Cardiac septum (tissue), 1 donor: ENCODE measurements around the gene CDK14. TPM values are rescaled to one million over a fixed set of nuclear protein-coding genes. Genes with fewer than 3 reads are reported as not detected.

Experiments
- DNase-seq: peaks from one replicate; pipeline ENCODE4 v3.0.0-alpha.2; 2020; ENCODE audit warnings: low spot score
- intact Hi-C: fragments of 100-400 bp; cut with DNase I; formaldehyde crosslinking; loops from one replicate; pipeline ENCODE4 v1.14.0; 2022
- total RNA-seq: library from RNA; stranded (reverse); fragmentation: NEBNext Ultra II Directional; extraction: Animal tissue kit (Norgen Biotek cat#: 25700); gene quantifications from one replicate; pipeline ENCODE4 v1.2.1, GENCODE V29; 2021
- donor health status: DM: no; HTN: no; CAD: no.

The CDK14 gene
- total RNA-seq, 1 donor from 2014 or later: 25.7 TPM

DNA sequence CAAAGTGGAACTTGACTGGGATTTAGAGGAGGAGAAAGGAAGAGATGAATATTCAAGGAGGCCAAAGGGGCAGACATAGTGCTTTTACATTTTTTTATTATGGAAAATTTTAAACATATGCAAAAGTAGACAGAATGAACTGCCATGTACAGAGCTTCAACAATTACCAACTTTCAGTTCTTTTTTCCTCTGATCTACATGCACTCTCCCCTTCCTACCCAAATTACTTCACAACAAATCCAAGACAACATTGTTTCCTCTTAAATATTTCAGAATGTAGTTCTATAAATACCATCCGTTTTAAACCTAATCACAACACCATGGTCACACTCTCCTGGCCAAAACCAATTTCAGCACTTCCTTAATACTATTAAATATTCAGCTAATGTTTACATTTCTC lies 584.6 kb downstream of the CDK14 start:
- DNase-seq: no peak
- intact Hi-C loops: no loop called here

DNA sequence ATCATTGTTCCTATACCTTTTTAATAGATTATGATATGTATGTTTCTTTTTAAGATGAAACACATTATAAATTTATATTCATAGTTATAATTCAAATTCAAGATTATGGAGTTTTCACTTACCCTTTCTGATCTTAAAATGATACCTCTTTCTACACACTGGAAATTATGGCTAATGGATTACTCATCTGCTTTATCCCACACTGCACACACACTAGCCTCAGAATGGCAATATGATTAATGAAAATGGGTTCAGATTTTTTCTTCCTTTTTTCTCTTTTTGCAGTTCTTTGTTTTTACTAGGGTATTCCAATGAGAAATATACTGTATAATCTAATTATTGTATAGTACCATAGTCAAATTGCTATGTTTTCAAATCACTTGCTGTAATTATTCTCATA lies 585.8 kb downstream of the CDK14 start:
- DNase-seq: no peak
- intact Hi-C loops: no loop called here

GRCh38 chr7:91182819-91183764 lies 587.0 kb downstream of the CDK14 start:
- DNase-seq: no peak
- intact Hi-C loops: no loop called here

DNA sequence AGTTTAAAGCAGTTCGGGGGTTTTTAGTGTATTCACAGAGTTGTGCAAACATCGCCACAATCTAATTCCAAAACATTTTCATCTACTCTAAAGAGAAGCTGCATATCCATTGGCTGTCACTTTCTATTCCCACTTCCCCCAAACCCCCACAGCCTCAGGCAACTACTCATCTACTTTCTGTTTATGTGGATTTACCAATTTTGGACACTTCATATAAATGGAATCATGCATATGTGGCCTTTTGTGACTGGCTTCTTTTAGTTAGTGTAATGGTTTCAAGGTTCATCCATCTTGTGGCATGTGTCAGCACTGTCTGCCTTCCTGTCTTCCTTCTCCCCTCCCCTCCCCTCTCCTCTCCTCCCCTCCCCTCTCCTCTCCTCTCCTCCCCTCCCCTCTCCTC lies 589.6 kb downstream of the CDK14 start:
- intact Hi-C loops: no loop called here
- no peak for DNase-seq

- no peak for DNase-seq
- intact Hi-C loops: no loop called here
Observed at GRCh38 chr7:91187061-91187460, 590.9 kb downstream of the CDK14 start.

GRCh38 chr7:91191771-91192170 lies 595.6 kb downstream of the CDK14 start:
- DNase-seq: no peak
- intact Hi-C loops: no loop called here

GRCh38 chr7:91193141-91193540 lies 597.0 kb downstream of the CDK14 start:
- DNase-seq: no peak
- intact Hi-C loops: no loop called here

GRCh38 chr7:91194841-91195240 lies 598.7 kb downstream of the CDK14 start:
- intact Hi-C loops: no loop called here
- DNase-seq: no peak

GRCh38 chr7:91196058-91196457 lies 599.9 kb downstream of the CDK14 start:
- no peak for DNase-seq
- intact Hi-C loops: no loop called here

DNA sequence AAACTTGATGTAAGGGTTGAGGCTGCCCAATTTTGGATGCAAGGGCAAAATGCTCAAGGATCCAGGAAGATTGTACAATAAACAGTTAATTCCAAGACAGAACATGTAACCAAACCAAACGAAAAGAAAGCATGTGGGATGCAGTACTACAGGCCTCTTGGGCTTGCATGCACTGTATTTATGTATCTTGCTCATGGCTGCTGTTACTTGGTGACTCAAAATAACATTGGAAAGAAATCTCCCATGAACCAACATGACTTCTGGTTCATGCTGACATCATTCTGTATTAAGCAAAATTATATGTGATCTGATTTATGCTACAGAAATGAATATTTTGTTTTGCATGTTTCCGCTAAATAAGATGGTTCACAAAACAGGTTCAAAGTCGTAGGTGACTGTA lies 602.2 kb downstream of the CDK14 start:
- DNase-seq: no peak
- intact Hi-C loops: no loop called here

DNA sequence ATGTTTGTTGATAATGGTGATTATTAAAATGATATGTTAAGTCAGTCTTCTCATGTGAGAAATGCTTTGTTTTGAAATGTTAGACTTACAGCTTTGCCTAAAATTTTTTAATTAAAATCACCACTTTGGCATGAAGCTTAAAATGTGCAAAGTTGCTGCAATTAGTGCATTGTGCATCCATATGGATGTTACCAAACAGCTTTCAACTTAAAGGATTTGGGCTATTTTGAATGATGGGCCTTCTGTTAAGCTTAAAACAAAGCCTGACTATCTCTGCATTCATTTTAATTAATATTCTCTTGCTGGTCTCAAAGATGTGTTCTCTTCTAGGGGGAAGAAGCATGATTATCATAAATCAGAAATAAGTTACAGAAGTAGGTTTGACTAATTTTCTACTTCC lies 603.5 kb downstream of the CDK14 start:
- intact Hi-C loops: no loop called here
- DNase-seq: no peak

- intact Hi-C loops: no loop called here
- no peak for DNase-seq
Observed at GRCh38 chr7:91201442-91202113, 605.5 kb downstream of the CDK14 start.

DNA sequence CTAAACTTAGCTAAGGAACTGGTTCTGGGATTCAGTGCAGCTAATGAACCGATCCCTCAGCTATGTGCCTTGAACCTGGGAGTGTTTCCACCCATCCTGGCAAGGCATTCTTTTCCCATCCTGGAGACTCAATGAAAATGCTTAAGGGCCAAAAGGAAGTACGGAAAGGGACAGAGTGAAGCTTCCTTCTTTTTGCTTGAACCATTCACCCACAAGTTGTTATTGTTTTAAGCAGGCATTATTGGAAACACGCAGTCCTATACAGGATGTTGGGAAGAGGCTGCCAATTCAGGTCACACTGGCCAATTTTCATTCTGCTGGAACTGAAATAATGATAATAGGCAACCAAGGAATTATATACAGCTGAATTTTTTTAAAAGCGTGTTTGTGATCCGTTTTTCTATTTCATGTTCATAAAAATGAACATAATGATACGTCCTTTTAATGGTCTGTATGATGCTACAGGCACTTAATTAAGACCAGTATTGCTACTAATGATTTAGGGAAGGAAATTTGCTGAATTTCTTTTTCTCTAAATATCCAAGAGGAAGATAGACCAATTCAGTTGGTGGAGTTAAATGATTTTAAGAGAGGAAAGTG lies 610.3 kb downstream of the CDK14 start:
- no peak for DNase-seq

DNA sequence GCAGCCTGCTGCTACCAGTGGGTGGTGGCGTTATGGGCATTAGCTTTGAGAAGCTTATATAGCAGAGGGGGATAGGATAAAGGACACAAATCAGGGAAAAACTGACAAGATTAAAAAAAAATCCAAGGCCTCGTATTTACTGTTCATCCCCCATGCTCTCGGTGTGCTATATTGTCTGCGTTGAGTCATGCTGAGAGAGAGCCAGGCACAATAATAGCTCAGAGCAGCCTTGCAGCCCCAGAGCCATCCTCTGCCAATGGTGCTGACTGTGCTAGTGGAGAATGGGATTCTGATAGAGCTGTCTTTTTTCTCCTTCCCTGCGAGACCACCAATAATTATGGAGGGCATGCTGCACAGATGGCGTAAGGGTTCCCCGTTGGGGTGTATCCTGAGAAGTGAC lies 616.5 kb downstream of the CDK14 start:
- intact Hi-C loops: no loop called here
- no peak for DNase-seq

More for the DNA sequence above, 610.3 kb downstream of the CDK14 start:
- intact Hi-C loops: no loop called here

GRCh38 chr7:91226411-91226810 lies 630.3 kb downstream of the CDK14 start:
- intact Hi-C loops: no loop called here
- no peak for DNase-seq

DNA sequence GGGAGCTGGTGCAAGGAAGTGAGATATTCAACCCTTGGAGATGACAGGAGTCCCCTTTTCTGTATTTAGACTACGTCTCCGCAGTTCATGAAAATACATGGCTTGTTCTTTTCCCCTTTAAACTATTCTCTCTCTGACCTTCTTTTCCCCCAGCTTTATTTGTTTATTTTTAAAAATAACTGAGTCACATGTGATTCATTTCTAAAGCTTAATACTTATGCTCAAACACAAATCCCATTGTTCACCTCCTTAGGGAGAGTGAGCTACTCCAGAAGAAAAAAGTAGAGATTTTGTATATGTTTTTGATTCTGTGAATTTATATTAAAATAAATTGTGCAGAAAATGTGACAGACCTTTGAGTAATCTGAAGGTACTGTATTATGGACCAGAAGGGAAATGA lies 632.2 kb downstream of the CDK14 start:
- intact Hi-C loops: no loop called here
- DNase-seq: no peak

DNA sequence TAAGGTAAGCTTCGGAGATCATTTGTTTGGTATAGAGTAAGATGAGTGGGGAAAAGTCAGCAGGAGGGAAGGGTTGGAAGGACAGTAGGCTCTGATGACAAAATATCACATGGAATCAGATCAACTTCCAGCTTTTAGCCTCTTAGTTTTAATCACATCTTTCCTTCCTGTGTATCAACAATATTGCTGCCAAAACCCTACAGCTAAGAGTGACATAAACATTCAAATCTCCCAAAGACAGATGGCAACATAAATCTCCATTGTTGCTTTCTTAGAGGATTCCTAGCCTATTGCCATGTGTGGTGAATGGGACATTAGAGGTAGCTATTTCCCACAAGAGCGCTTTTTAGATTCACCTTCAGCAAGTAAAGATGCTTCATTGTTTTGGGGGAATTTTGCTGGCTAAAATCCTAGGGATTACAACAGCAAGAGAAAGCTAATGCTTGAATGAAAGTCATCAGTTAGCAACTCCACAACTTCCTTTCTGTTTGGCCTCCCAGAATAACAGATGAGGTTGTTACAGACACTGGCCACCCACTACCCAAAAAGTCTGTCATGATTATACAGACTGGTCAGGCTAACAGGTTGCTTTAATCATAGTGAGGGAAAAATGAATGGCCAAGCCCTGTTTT lies 632.9 kb downstream of the CDK14 start:
- DNase-seq: no peak
- intact Hi-C loops: no loop called here

GRCh38 chr7:91230100-91230499 lies 634.0 kb downstream of the CDK14 start:
- intact Hi-C loops: no loop called here
- DNase-seq: no peak

DNA sequence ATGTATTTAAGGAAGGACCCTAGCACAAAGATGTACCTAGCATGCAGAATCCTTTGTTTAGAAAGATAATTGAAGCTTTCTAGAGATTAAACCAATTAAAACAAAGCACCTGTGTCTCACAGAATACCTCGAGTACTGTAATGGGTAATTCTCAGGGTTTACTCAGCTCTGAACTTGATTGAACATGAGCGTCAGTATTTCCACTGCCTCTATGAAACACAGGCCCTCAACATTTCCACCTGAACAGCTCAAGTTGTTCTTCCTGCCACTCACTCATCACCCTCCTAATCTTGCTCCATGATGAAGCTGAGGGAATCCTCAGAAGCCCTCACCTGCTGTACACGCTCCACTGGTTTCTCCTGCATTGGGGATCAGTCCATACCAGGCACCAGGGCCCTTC lies 634.4 kb downstream of the CDK14 start:
- intact Hi-C loops: no loop called here

GRCh38 chr7:91233212-91233611 lies 637.1 kb downstream of the CDK14 start:
- DNase-seq: no peak
- intact Hi-C loops: no loop called here

More for the DNA sequence above, 634.4 kb downstream of the CDK14 start:
- no peak for DNase-seq
